GM21447 (cell line): Measurements from ENCODE around the gene TRIM46.
"Not testable (repeated sequence)": the region's sequence is repeated elsewhere in the genome, so short reads cannot be mapped to it uniquely, and the experiment has no call there.

Source experiments
- ATAC-seq: cut with Tn5 transposase; IDR thresholded peaks from one replicate; pipeline ENCODE4 v1.9.1; 2021; ENCODE audit not compliant: unreplicated experiment

TRIM46 gene

DNA sequence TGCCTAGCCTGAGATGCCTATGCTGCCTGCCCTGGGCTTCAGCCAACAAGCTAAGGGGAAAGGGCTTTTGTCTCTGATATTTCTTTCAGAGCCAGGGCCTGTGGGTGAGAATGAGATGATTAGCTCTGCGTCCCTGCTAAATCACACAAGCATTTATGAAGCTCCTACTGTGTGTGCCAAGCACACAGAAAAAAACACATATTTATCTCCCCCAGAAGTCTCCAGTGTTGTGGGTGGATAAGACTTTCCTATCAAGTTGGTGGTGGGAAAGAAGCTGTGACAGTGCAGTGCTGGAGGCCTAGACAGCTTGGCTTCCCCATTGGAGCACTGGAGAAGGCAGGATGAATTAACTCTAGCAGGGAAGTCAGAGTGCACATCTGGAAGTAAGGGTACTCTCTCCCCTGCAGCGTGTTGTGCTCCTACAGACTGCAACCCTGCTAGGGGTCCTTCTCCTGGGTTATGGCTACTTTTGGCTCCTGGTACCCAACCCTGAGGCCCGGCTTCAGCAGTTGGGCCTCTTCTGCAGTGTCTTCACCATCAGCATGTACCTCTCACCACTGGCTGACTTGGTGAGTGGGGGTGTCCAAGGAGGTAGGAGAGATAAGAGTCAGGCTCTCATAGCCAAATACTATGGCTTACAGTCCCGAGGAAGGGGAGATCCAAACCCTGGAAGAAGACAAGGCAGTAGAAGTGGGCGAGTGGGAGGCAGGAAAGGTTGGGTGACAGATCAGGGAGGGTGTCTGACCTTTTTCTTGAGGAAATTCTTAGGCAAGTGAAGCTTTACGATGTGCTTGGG, 36.3 kb upstream of the TRIM46 start:
- ATAC-seq = no peak

DNA sequence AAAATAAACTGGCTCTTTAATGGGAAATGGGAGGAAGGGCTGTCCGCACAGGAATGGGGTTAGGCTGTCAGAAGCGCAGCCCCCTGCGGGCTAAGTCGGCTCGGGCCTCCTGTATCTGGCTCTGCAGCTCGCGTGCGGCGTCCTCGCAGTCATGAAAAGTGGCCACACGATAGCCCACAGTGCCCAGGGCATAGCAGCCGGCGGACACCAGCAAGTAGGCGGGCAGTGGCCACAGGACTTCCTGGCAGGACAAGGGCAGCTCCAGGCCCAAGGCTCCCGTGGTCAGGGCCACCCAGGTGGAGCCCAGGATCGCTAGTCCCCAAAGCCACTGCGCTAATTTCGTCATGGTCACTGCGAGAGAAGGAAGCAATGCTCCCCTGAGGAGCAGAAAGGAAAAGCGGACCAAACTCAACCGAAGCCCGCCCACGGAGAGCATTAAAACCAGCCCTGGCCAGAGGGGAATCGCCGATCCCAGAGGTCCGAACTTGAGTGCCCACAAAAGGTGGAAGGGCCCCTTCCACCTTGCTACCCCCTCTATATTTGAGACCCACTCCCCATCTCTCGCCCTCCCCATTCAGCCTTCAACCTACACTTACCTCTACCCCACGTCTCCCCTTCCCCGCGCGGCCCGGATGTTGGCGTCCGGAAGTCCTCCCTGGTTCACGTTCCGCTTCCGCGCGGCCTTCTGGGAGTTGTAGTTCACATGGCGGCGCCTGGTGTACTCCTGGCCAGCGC, 33.6 kb upstream of the TRIM46 start, which contains the start of gene DPM3:
Gene DPM3 (minus strand): TSS at position 637 of the 735 bp plus-strand sequence. CDS start 291 bp downstream, at position 346.
- ATAC-seq = peak; percentile 50

GRCh38 chr1:155140630-155140953, 33.1 kb upstream of the TRIM46 start:
- ATAC-seq = no peak

DNA sequence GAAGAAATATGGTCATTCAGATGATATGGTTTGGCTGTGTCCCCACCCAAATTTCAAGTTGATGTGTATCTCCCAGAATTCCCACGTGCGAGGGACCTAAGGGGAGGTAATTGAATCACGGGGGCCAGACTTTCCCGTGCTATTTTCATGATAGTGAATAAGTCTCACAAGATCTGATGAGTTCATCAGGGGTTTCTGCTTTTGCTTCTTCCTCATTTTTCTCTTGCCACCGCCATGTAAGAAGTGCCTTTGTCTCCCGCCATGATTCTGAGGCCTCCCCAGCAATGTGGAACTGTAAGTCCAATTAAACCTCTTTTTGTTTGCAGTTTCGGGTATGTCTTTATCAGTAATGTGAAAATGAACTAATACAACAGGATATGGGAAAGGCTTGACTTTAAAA, 31.9 kb upstream of the TRIM46 start:
- no peak for ATAC-seq

GRCh38 chr1:155145491-155145890, 28.2 kb upstream of the TRIM46 start:
- ATAC-seq = no peak

DNA sequence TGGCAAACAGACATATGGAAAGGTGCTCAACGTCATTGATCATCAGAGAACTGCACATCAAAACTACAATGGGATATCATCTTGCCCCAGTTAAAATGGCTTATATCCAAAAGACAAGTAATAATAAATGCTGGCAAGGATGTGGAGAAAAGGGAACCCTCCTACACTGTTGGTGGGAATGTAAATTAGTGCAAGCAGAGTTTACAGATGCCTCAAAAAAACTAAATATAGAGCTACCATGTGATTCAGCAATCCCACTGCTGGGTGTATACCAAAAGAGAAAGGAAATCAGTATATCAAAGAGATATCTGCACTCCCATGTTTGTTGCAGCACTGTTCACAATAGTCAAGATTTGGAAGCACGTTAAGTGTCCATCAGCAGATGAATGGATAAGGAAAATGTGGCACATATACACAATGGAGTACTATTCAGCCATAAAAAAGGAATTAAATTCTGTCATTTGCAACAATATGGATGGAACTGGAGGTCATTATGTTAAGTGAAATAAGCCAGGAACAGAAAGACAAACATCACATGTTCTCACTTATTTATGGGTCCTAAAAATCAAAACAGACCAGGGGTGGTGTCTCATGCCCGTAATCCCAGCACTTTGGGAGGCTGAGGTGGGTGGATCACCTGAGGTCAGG, 17.5 kb upstream of the TRIM46 start:
- not testable (repeated sequence) for ATAC-seq

DNA sequence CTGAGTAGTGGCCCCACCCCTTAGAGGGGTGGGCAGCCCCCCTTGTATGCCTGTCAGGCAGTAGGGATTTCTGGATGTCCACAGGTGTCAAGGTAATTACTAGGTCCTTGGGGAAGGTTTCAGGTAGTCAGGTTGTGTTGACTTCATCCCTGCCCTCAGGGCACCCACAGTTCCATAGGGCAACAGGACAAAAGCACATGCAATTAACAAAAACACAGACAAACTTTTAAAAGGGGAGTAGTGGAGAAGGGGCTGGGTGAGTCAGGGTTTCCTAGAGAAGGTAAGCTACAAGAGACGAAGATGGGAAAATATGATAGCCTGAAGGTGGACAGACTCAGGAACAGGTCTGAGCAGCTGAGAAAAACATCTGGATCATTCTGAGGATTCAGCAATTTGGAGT, 14.7 kb upstream of the TRIM46 start:
- ATAC-seq = no peak

- no peak for ATAC-seq
These were observed 13.5 kb upstream of the TRIM46 start for GRCh38 chr1:155160128-155160527.

- ATAC-seq = not testable (repeated sequence)
These were observed 11.0 kb upstream of the TRIM46 start for GRCh38 chr1:155162631-155163030.

- not testable (repeated sequence) for ATAC-seq
These were observed 9.9 kb upstream of the TRIM46 start for GRCh38 chr1:155163785-155164184.

DNA sequence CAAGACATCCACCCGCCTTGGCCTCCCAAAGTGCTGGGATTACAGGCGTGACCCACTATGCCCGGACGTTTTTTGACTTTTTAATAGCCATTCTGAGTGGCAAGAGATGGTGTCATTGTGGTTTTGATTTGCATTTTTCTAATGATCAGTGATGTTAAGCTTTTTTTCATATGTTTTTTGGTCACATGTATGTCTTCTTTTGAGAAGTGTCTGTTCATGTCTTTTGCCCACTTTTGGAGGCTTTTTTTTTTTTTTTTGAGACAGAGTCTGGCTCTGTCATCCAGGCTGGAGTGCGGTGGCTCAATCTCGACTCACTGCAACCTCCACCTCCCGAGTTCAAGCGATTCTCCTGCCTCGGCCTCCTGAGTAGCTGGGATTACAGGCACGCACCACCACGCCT, 9.0 kb upstream of the TRIM46 start:
- not testable (repeated sequence) for ATAC-seq

DNA sequence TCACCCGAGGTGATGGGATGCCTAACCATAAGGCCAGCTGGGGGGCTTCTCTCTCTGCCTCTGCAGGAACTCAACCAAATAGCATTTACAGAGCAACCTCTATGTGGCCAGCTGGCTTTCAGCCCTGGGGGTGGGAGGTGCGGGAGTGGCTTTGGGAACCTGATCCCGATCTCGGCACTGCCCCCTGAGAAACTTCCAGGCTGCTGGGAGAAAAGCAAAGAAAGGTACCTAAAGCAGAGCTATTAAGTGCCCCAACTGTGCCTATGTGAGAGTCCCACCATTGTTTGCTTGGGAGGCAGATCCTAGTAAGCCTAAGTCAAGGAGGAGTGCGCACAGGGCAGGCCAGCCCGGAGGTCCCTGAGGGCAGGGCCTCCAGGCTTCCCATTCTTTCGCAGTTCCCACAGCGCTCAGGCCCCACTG, 7.6 kb upstream of the TRIM46 start:
- ATAC-seq = no peak

DNA sequence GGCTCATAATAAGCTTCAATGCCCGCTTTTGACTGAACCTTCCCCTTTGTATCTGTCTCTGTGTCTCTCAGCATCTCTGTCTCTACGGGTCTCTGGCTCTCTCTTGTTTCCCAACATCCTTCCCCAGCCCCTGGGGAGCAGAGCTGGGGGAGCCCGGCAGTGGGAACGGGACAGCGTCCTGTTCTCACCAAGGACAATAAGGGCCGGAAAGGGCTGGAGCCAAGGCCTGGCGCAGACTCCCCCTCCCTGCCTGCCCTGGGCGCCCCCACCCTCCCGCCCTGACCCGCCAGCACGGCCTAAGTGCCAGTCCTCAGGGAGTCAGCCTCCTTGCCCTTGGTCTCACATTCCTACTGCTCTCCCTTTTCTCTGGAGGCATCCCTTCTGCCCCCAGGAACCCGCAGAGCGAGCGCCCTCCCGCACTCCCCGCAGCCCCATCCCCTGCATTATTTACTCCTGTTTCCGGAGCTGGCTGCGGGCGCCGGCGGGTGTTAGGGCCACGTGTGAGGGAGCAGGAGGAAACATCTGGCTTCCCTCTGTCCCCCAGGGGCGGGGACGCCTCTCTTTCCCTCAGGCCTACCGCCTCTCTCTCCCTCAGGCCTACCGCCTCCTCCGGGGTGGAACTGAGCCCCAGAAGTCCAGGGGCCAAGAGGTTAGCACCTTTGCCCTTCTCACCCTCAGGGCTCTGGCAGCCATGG, 7.0 kb upstream of the TRIM46 start:
- no peak for ATAC-seq

DNA sequence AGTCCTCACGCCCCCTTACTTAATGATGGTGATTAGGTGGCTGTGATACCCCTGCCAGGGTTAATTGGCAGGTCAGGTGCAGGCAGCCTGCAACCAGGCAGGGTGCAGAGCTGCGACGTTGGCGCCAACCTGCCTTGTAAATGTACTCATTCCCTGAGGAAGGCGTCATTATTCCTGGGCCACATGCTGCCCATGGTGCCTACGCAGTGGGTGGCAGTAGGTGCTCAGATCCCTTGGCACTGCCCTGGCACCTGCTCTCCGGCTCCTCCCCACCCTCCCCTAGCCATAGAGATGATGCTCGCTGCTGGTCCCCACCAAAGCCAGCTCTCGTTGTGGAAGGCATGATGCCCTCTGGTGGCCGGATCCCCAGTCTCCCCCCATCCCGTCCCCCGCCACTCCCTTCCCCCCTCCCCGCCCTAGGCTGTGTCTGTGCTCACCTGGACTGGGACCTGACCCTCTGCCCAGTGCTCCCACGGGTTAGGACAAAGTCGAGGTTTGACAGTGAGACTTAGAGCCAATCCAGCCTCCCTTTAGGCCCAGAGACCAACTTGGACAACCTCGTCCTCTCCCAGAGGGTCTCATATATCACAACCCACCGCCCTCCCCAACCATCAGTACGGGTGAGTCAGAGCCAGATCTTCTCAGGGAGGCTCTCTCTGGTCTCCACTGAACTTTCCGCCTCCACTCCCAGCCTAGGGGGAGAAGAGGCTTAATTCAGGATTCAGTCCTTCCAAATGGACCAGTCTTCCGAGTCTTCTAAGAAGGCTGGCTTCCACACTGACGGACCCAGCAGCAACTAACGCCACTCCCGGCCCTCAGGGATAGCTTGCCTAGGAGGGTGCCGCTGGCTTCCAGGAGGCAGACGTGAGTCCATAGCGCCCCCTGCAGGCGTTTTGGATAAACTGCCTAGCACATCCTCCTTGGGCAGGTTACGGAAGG, 6.2 kb upstream of the TRIM46 start:
- no peak for ATAC-seq

DNA sequence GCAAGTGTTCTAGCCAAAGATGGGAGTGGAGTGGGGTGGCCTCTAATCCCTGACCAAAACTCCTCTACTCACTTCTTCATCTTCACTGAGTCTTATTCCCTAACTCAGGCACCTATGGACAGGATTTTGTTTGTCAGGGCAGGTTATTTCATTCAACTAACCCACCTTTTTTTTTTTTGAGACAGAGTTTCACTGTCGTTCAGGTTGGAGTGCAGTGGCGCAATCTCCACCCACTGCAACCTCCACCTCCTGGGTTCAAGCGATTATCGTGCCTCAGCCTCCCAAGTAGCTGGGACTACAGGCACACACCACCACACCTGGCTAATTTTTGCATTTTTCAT, 5.6 kb upstream of the TRIM46 start:
- ATAC-seq = not testable (repeated sequence)

DNA sequence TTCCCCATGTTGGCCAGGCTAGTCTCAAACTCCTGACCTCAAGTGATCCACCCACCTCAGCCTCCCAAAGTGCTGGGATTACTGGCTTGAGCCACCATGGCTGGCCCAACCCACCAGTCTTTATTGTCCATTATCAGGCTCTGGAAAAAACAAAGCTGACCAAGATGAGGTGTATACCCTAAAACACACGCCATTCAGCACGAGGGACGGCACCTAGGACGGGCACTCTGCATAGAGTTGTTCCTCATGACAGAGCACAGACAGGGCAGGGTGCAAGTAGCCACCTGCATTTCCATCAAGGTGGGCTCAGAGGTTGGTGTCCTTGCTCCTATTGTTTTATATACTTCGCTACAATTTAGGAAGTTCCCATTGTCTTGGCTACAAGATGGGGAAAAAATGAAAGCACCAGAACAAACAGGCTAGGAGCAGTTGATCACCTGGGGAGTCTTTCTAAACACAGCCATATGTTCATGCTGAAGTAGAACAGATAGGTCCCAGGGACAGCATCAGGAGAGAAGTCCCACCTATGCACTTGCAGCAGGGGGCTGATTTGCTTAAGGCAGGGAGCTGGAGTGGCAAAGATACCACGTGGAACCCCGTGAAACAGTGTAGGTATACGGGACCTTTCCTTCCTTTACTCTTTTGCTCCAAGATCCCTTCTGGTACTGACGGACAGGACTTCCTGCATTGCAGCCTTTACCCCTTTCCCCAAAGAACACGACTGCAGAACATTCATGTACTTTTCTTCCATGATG, 5.0 kb upstream of the TRIM46 start:
- no peak for ATAC-seq

GRCh38 chr1:155169541-155169940, 4.1 kb upstream of the TRIM46 start:
- ATAC-seq = no peak

DNA sequence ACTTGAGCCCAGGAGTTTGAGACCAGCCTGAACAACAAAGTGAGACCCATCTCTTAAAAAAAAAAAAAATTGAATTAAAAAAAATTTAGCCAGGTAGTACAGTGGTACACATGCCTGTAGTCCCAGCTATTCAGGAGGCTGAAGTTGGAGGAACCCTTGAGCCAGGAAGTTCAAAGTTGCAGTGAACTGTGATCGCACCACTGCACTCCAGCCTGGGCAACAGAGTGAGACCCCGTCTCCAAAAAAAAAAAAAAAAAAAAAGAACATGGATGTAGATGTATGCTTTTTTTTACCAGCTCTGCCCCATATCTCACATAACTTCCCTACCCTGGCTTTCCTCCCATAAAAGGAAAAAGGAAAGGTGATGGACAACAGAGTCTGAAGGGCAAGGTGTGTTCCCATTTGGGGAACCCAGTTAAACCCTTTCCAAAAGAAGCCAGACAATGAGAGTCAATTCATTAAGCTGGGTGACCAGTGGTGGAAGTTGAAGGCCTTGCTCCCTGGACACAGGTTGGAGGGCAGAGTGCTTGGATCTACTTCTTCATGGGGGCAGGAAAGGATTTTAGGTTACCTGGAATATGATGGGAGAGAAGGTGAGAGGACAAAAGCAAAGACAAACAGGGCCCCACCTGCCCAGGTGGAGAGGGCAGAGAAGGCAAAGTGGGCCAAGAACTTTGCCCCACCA, 3.4 kb upstream of the TRIM46 start:
- no peak for ATAC-seq

DNA sequence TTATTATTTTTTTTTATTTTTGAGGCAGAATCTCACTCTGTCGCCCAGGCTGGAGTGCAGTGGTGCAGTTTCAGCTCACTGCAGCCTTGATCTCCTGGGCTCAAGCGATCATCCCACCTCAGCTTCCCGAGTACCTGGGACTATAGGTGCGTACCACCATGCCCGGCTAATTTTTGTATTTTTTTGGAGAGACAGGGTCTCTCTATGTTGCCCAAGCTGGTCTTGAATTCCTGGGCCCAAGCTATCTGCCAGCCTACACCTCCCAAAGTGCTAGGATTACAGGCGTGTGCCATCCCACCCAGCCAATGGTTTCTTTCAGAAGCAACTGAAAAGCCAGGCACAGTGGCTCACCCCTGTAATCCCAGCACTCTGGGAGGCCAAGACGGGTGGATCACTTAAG, 2.8 kb upstream of the TRIM46 start:
- ATAC-seq = no peak
